ENCODE data around the gene ABCA1.

Gene ABCA1

GRCh38 chr9:104858846-104859245 lies 69.1 kb downstream of the ABCA1 start:
- Histone ChIP-seq H3K27ac (ENCODE audit: low read depth, low read length) (no peak overlapping the region), H3K36me3 (ENCODE audit: low read length) (no peaks in the 10 kb centered on the region), H3K9ac (ENCODE audit: low read length) (no peak overlapping the region), H3K79me2 (ENCODE audit: insufficient read depth, low read length) (no peaks in the 10 kb centered on the region), H3K4me3 (ENCODE audit: insufficient read depth, low read length, poor library complexity, severe bottlenecking) (no peak overlapping the region), H3F3A (ENCODE audit: insufficient read depth) (no peaks in the 10 kb centered on the region), H4K20me1 (ENCODE audit: low read depth, low read length) (no peaks in the 10 kb centered on the region), H2AFZ (ENCODE audit: low read depth, low read length, severe bottlenecking) (no peak overlapping the region), H3K9me3 (ENCODE audit: insufficient read depth, low read length) (no peaks in the 10 kb centered on the region), H3K4me2 (ENCODE audit: low read depth, low read length, poor library complexity, severe bottlenecking) (no peak overlapping the region), H3K27me3 (ENCODE audit: low read length) (no peaks in the 10 kb centered on the region), H3K9me2 (replicated peaks; ENCODE audit: insufficient read depth, low read length) (no peaks in the 10 kb centered on the region)
- TF ChIP-seq EZH2phosphoT487 (conservative IDR thresholded peaks at IDR 0.05; ENCODE audit: low read length) (no peak), CTCF (IDR thresholded peaks at IDR 0.05; ENCODE audit: insufficient read depth, low read length, poor library complexity, severe bottlenecking) (no peak)

DNA sequence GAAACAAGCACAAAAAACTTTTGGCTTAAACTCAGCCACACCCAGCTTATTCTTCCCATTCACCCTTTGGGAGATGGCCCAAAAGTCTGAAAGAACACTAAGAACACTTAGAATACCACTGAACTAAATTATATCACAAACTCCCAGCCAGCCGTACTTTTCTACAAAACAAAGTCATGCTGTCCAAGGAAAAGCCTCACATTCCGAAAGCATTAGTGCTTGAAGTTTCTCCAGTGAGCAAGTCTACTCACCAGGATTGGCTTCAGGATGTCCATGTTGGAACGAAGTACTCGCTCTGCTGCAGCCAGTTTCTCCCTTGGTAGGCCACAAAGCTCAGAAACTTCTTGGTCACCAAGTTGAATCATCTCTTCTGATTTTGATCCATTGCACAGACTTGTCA lies 69.7 kb downstream of the ABCA1 start:
- Histone ChIP-seq H3K9ac (ENCODE audit: low read length) (no peak overlapping the region), H4K20me1 (ENCODE audit: low read depth, low read length) (no peaks in the 10 kb centered on the region), H2AFZ (ENCODE audit: low read depth, low read length, severe bottlenecking) (no peak overlapping the region), H3K27me3 (ENCODE audit: low read length) (no peaks in the 10 kb centered on the region), H3F3A (ENCODE audit: insufficient read depth) (no peaks in the 10 kb centered on the region), H3K9me3 (ENCODE audit: insufficient read depth, low read length) (no peaks in the 10 kb centered on the region), H3K4me2 (ENCODE audit: low read depth, low read length, poor library complexity, severe bottlenecking) (no peak overlapping the region), H3K9me2 (replicated peaks; ENCODE audit: insufficient read depth, low read length) (no peaks in the 10 kb centered on the region), H3K79me2 (ENCODE audit: insufficient read depth, low read length) (no peaks in the 10 kb centered on the region), H3K36me3 (ENCODE audit: low read length) (no peaks in the 10 kb centered on the region), H3K27ac (ENCODE audit: low read depth, low read length) (no peak overlapping the region), H3K4me3 (ENCODE audit: insufficient read depth, low read length, poor library complexity, severe bottlenecking) (no peak overlapping the region)
- no peak for TF ChIP-seq EZH2phosphoT487 (conservative IDR thresholded peaks at IDR 0.05; ENCODE audit: low read length)
- TF ChIP-seq CTCF (IDR thresholded peaks at IDR 0.05; ENCODE audit: insufficient read depth, low read length, poor library complexity, severe bottlenecking): no peak

GRCh38 chr9:104856413-104856941 lies 71.5 kb downstream of the ABCA1 start:
- no peaks in the 10 kb centered on the region for H3K36me3 ChIP-seq (ENCODE audit: low read length)

More at GRCh38 chr9:104856413-104856941, 71.5 kb downstream of the ABCA1 start:
- H3K9me2 ChIP-seq (replicated peaks; ENCODE audit: insufficient read depth, low read length): no peaks in the 10 kb centered on the region
- H3K4me2 ChIP-seq (ENCODE audit: low read depth, low read length, poor library complexity, severe bottlenecking): no peak overlapping the region
- H4K20me1 ChIP-seq (ENCODE audit: low read depth, low read length): no peaks in the 10 kb centered on the region
- no peaks in the 10 kb centered on the region for H3K79me2 ChIP-seq (ENCODE audit: insufficient read depth, low read length)
- H3F3A ChIP-seq (ENCODE audit: insufficient read depth): no peaks in the 10 kb centered on the region
- no peak overlapping the region for H2AFZ ChIP-seq (ENCODE audit: low read depth, low read length, severe bottlenecking)
- H3K27ac ChIP-seq (ENCODE audit: low read depth, low read length): no peak overlapping the region
- H3K27me3 ChIP-seq (ENCODE audit: low read length): no peaks in the 10 kb centered on the region
- no peak overlapping the region for H3K9ac ChIP-seq (ENCODE audit: low read length)
- H3K4me3 ChIP-seq (ENCODE audit: insufficient read depth, low read length, poor library complexity, severe bottlenecking): no peak overlapping the region
- no peak for TF ChIP-seq CTCF (IDR thresholded peaks at IDR 0.05; ENCODE audit: insufficient read depth, low read length, poor library complexity, severe bottlenecking)
- H3K9me3 ChIP-seq (ENCODE audit: insufficient read depth, low read length): no peaks in the 10 kb centered on the region

Data from SU-DHL-6 (cell line).